Prostate gland (tissue), 2 donors: ENCODE results near the gene HDAC8.

ENCODE experiments used
- POLR2A ChIP-seq: fragments of 450-650 bp; IDR thresholded peaks from one replicate; pipeline ENCODE4 v1.6.1; 2016; ENCODE audit warnings: antibody characterized with exemption, mild to moderate bottlenecking
- TF ChIP-seq, protein P1 (sequence below), 4 experiments: fragments of 200-600 bp in 2 of 4; fragments of 450-650 bp in 2 of 4; sonication (generic) in 2 of 4; IDR thresholded peaks; 1 replicate in 3 of 4; 2 replicates in 1 of 4; pipeline ENCODE4 v1.5.1; 2016 to 2019; ENCODE audit warnings: antibody characterized with exemption in 4 of 4, mild to moderate bottlenecking in 2 of 4, moderate library complexity in 2 of 4

DNA sequence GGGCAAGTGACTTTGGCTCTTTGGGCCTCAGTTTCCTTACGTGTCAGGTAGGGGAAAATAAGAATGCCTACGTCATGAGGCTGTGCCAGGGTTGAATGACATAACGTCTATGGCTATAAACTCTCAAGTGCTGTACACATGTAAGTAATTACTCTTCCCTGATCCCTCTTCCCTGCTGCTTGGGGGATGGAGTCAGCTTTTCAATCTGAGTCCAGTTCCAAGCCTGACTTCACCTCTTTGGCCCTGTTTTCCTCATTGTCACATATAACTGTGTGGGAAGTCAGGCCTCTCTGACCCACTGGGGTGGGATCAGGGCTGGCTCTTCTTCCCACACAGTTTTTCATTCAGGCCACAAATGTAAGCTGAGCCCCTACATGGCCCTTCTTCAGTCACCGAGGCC is 255.5 kb downstream of the HDAC8 start:
- TF ChIP-seq, protein P1, sequence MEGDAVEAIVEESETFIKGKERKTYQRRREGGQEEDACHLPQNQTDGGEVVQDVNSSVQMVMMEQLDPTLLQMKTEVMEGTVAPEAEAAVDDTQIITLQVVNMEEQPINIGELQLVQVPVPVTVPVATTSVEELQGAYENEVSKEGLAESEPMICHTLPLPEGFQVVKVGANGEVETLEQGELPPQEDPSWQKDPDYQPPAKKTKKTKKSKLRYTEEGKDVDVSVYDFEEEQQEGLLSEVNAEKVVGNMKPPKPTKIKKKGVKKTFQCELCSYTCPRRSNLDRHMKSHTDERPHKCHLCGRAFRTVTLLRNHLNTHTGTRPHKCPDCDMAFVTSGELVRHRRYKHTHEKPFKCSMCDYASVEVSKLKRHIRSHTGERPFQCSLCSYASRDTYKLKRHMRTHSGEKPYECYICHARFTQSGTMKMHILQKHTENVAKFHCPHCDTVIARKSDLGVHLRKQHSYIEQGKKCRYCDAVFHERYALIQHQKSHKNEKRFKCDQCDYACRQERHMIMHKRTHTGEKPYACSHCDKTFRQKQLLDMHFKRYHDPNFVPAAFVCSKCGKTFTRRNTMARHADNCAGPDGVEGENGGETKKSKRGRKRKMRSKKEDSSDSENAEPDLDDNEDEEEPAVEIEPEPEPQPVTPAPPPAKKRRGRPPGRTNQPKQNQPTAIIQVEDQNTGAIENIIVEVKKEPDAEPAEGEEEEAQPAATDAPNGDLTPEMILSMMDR (IDR thresholded peaks at IDR 0.05), result no peak
- no peak for TF ChIP-seq POLR2A
